Psoas muscle (tissue), 8 donors: Measurements from ENCODE around the gene MOCS3. TPM values are rescaled to one million over a fixed set of nuclear protein-coding genes. Genes with fewer than 3 reads are reported as not detected.
A peak's percentile ranks its signal among the peaks of the same experiment; 100 is the strongest.

Source experiments
- ATAC-seq, 4 donors: fragments of 200-7000 bp; cut with Tn5 transposase; one replicate each; pipeline ENCODE4 v1.9.1; 2020; ENCODE audit warnings: moderate library complexity in 3 of 4, mild to moderate bottlenecking in 2 of 4
- DNase-seq, 2 donors: peaks; one replicate each; pipeline ENCODE4 v3.0.0-alpha.2; 2020
- H3K27ac ChIP-seq: fragments of 200-600 bp; one replicate; pipeline ENCODE4 v1.8.0; 2022
- H3K27me3 ChIP-seq, 3 donors: fragments of 200-600 bp in 1 of 3; one replicate each; pipeline versions ENCODE4 v1.6.1 to v1.8.0; 2013 to 2022; ENCODE audit warnings: low read length in 2 of 3, mild to moderate bottlenecking in 2 of 3, moderate library complexity in 1 of 3; ENCODE audit not compliant: insufficient read depth in 3 of 3
- H3K36me3 ChIP-seq, 2 donors: fragments of 200-600 bp in 1 of 2; one replicate each; pipeline versions ENCODE4 v1.6.1 to v1.8.0; 2013 to 2022; ENCODE audit warnings: low read depth in 1 of 2, mild to moderate bottlenecking in 1 of 2, moderate library complexity in 1 of 2; ENCODE audit not compliant: insufficient read depth in 1 of 2
- H3K4me1 ChIP-seq: fragments of 200-600 bp; one replicate; pipeline ENCODE4 v1.8.0; 2022
- H3K4me3 ChIP-seq: fragments of 200-600 bp; one replicate; pipeline ENCODE4 v1.8.0; 2022; ENCODE audit warnings: mild to moderate bottlenecking
- H3K9me3 ChIP-seq: fragments of 200-600 bp; one replicate; pipeline ENCODE4 v1.8.0; 2022
- whole genome bisulfite sequencing, 3 donors: extraction: QIAGEN DNeasy Blood & Tissue Kit; methylation state at CpG; one replicate each; pipeline versions ENCODE4 v1.1.6 to v1.1.7; 2013; 5-methylcytosine and 5-hydroxymethylcytosine counted together
- intact Hi-C, 2 donors: fragments of 100-400 bp; cut with DNase I; formaldehyde crosslinking; loops; one replicate each; pipeline versions ENCODE4 v1.11.0 to v1.14.2; 2022
- polyA plus RNA-seq, 3 donors: library from polyadenylated mRNA; stranded (reverse); fragments of 200-250 nt; gene quantifications; one replicate each; pipeline ENCODE4 v1.2.3, GENCODE V29; 2013
- total RNA-seq, 4 donors: library from RNA; stranded (reverse); fragmentation: NEBNext Ultra II Directional in 2 of 4; extraction: Animal tissue kit (Norgen Biotek cat#: 25700) in 2 of 4; gene quantifications; one replicate each; pipeline versions ENCODE4 v1.2.1 to v1.2.4, GENCODE V29; 2021 to 2023
- TF ChIP-seq, protein P1 (sequence below): fragments of 200-600 bp; IDR thresholded peaks from one replicate; pipeline ENCODE4 v1.8.0; 2022; ENCODE audit warnings: antibody characterized with exemption
- donor health status: healthy with polysubstance abuse.
- donor health status: DM: no; HTN: no; CAD: no; lungs with moderate emphysema.
- donor health status: Bipolar disorder and iron deficiency.
- donor health status: healthy.
- donor health status: DM: yes; HTN: yes; CAD: no.
- donor health status: DM: no; HTN: no; CAD: no.
- donor health status: DM: no; HTN: no; CAD: no.
- donor health status: DM: yes; HTN: yes; CAD: no.

MOCS3 gene
- total and polyA plus RNA-seq, 7 donors = 2.1 to 5.9 (median 3.5) TPM

- peak in 1 of 4 donors; percentile 36 for ATAC-seq
- no peaks in the 10 kb centered on the region for H3K27me3 ChIP-seq
These were observed 34.2 kb upstream of the MOCS3 start for GRCh38 chr20:50924261-50924920.

GRCh38 chr20:50926530-50926929 lies 32.1 kb upstream of the MOCS3 start:
- Histone ChIP-seq H3K36me3 (peaks cover 5 to 22% of the 10 kb centered on the region in 2 donors), H3K27ac (no peak overlapping the region), H3K4me1 (peaks cover 72% of the 10 kb centered on the region), H3K4me3 (no peak overlapping the region), H3K9me3 (no peaks in the 10 kb centered on the region), H3K27me3 (no peaks in the 10 kb centered on the region)
- intact Hi-C loops = loop anchor here in 1 of 2 donors (5.0 kb wide), 1 partner anchor 134 kb away; no protein-coding TSS in a partner anchor
- ATAC-seq = no peak
- TF ChIP-seq, protein P1, sequence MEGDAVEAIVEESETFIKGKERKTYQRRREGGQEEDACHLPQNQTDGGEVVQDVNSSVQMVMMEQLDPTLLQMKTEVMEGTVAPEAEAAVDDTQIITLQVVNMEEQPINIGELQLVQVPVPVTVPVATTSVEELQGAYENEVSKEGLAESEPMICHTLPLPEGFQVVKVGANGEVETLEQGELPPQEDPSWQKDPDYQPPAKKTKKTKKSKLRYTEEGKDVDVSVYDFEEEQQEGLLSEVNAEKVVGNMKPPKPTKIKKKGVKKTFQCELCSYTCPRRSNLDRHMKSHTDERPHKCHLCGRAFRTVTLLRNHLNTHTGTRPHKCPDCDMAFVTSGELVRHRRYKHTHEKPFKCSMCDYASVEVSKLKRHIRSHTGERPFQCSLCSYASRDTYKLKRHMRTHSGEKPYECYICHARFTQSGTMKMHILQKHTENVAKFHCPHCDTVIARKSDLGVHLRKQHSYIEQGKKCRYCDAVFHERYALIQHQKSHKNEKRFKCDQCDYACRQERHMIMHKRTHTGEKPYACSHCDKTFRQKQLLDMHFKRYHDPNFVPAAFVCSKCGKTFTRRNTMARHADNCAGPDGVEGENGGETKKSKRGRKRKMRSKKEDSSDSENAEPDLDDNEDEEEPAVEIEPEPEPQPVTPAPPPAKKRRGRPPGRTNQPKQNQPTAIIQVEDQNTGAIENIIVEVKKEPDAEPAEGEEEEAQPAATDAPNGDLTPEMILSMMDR = no peak
- WGBS, 3 donors = 38 to 49% (median 49%) methylated on average over 1 of the region's 1 CpG
- DNase-seq = no peak

More at GRCh38 chr20:50924261-50924920, 34.2 kb upstream of the MOCS3 start:
- TF ChIP-seq, protein P1 = no peak
- Histone ChIP-seq H3K36me3 (peaks cover 5 to 22% of the 10 kb centered on the region in 2 donors), H3K9me3 (no peaks in the 10 kb centered on the region), H3K27ac (no peak overlapping the region), H3K4me1 (peaks cover 76% of the 10 kb centered on the region), H3K4me3 (peak overlapping the region; percentile 5)
- intact Hi-C loops = loop anchor here in 1 of 2 donors (5.0 kb wide), 1 partner anchor 132 kb away; no protein-coding TSS in a partner anchor
- WGBS, 3 donors = 56 to 72% (median 60%) methylated on average over 2 of the region's 2 CpGs
- no peak for DNase-seq

GRCh38 chr20:50928469-50928868 lies 30.1 kb upstream of the MOCS3 start:
- DNase-seq (no peak), ATAC-seq (no peak)
- WGBS, 3 donors = 66 to 73% (median 71%) methylated on average over 5 of the region's 5 CpGs
- peak overlapping the region; percentile 82 for H3K4me3 ChIP-seq
- intact Hi-C loops = loop anchor here in 1 of 2 donors (5.0 kb wide), 1 partner anchor 136 kb away; no protein-coding TSS in a partner anchor
- peaks cover 62% of the 10 kb centered on the region for H3K4me1 ChIP-seq
- no peaks in the 10 kb centered on the region for H3K27me3 ChIP-seq
- H3K9me3 ChIP-seq = no peaks in the 10 kb centered on the region
- no peak overlapping the region for H3K27ac ChIP-seq
- H3K36me3 ChIP-seq = peaks cover 5 to 28% of the 10 kb centered on the region in 2 donors
- TF ChIP-seq, protein P1 = no peak

- intact Hi-C loops = loop anchor here (2.0 to 5.0 kb wide), 2 partner anchors 29 to 137 kb away; partner anchors contain the start of genes DPM1 (in 2 of the 2) and MOCS3 (in 2 of the 2)
- peak; percentile 44 to 79 (median 76) for ATAC-seq
- 12 to 17% (median 14%) methylated on average over 13 of the region's 13 CpGs for WGBS, 3 donors
These were observed 29.1 kb upstream of the MOCS3 start for GRCh38 chr20:50929299-50930138.

More at GRCh38 chr20:50929299-50930138, 29.1 kb upstream of the MOCS3 start:
- Histone ChIP-seq H3K27me3 (no peaks in the 10 kb centered on the region), H3K4me1 (peaks cover 52% of the 10 kb centered on the region), H3K36me3 (peaks cover 5 to 39% of the 10 kb centered on the region in 2 donors), H3K4me3 (peak overlapping the region; percentile 82), H3K27ac (peak overlapping the region; percentile 77), H3K9me3 (no peaks in the 10 kb centered on the region)
- peak; percentile 86 to 90 for DNase-seq
- TF ChIP-seq, protein P1 = peak; percentile 70
